Measurements from ENCODE around the gene NUP54.

DNA sequence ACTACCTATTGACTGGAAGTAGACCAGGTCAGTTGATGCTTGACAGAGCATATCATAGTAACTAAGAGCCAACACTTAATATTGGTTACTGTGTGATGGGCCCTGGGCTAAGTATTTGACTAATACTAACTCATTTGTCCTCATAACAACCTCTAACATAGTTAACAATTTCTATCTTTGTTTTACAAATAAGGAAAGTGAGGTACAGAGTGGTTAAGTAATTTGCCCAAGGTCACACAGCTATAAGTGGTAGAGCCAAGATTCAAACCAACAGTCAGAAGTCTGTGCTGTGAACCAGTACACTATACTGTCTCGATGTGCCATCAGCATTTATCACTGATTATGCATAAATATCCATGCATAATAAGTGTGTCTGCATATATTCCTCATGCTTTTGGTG is 27.1 kb upstream of the NUP54 start:
- TF ChIP-seq POLR2A (IDR thresholded peaks at IDR 0.05) (no peak), POLR2AphosphoS5 (IDR thresholded peaks at IDR 0.05) (no peak)
- TF ChIP-seq, protein P1, sequence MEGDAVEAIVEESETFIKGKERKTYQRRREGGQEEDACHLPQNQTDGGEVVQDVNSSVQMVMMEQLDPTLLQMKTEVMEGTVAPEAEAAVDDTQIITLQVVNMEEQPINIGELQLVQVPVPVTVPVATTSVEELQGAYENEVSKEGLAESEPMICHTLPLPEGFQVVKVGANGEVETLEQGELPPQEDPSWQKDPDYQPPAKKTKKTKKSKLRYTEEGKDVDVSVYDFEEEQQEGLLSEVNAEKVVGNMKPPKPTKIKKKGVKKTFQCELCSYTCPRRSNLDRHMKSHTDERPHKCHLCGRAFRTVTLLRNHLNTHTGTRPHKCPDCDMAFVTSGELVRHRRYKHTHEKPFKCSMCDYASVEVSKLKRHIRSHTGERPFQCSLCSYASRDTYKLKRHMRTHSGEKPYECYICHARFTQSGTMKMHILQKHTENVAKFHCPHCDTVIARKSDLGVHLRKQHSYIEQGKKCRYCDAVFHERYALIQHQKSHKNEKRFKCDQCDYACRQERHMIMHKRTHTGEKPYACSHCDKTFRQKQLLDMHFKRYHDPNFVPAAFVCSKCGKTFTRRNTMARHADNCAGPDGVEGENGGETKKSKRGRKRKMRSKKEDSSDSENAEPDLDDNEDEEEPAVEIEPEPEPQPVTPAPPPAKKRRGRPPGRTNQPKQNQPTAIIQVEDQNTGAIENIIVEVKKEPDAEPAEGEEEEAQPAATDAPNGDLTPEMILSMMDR (IDR thresholded peaks at IDR 0.05), result no peak

Measured in prostate gland (tissue), 2 donors.